GM18498 (cell line): ENCODE measurements around the gene FLRT1.

Source experiments
- ATAC-seq: cut with Tn5 transposase; IDR thresholded peaks from one replicate; pipeline ENCODE4 v1.9.1; 2021; ENCODE audit warnings: mild to moderate bottlenecking, moderate library complexity; ENCODE audit not compliant: unreplicated experiment

Gene FLRT1

DNA sequence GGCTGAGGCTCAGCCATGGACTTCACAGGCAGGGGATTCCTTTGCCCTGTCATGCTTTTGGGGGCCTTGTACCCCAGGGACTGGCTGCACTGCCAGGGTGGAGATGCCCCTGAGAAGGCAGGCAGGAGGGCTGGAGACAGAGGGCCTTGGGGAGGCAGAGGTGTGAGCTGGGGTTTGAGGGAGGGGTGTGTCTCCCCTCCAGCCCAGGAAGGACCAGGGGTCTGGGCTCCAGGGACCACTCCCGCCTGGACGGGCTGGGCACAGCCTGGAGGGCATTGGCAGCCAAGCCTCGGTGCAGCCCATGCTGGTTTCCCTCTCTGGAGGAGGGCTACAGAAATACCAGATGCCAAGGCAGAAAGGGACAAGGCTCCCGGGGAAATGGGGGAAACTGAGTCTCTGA lies 30.0 kb upstream of the FLRT1 start:
- no peak for ATAC-seq

DNA sequence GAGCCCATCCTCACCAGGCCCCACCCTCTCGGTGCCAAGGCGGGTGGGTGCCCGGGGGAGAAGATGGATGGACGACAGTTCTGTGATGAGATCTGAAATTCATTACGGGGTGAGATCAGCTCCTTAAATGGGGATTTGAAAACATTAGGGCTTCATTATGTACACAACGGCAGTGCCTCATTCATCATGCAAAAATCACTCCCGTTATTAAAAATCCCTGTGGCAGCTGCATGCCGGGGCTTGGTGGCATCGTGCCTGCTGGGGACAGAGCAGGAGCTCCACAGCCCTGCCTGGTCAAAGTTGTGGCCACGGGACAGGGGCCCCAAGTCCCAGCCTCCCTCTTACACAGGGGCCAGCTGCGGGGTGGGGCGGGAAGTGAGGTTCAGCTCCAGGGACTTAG lies 29.3 kb upstream of the FLRT1 start:
- no peak for ATAC-seq

DNA sequence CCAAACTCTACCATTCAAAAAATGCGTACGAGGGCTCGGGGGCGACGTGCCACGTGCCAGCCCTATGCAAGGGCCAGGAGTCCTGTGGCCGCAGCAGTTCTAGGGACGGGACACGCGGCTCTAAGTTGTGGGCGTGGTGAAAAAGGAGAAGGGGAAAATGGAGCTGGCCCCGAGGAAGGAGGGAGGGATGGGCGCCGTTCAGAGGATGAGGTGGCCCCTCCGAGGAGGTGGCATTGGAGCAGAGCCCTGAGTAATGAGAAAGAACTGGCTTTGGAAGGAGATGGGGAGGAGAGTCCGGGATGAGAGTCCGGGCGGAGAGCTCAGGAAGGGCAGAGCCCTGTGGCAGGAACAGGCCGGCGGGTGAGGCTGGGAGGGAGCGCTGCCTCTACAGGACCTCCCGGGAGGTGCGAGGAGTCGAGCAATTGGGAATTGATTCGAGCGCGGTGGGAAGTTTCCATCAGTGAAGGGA lies 28.5 kb upstream of the FLRT1 start:
- no peak for ATAC-seq

DNA sequence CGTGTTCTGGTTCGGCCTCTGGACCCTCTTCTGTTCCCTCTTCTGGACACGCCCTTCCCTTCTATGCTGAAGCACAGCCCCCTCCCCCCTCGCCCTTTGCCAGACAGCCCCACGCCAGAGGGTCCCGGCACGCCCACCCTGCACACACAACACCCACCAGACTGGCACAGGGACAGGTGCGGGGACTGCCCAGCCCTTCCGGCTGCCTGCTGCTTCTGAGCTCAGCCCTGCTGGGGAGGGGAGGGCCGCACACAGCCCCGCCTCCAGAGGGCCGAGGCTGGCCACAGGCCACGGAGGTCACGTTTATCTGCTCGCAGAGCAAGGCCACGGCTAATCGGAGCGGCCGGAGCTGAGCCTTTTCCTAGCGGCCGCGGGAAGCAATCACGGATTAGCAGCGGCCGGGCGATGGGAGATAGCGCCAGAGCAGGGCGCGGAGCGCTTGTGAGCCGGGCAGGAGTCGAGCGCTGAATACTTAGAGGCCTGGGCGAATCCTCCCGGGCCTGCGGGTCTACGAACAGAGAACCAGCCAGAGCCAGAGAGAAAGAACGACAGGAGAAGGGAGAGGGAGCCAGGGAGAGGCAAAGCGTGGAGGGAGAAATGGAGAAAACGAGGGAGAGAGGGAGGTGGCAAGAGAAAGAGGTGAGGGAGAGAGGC lies 28.0 kb upstream of the FLRT1 start:
- ATAC-seq = no peak

DNA sequence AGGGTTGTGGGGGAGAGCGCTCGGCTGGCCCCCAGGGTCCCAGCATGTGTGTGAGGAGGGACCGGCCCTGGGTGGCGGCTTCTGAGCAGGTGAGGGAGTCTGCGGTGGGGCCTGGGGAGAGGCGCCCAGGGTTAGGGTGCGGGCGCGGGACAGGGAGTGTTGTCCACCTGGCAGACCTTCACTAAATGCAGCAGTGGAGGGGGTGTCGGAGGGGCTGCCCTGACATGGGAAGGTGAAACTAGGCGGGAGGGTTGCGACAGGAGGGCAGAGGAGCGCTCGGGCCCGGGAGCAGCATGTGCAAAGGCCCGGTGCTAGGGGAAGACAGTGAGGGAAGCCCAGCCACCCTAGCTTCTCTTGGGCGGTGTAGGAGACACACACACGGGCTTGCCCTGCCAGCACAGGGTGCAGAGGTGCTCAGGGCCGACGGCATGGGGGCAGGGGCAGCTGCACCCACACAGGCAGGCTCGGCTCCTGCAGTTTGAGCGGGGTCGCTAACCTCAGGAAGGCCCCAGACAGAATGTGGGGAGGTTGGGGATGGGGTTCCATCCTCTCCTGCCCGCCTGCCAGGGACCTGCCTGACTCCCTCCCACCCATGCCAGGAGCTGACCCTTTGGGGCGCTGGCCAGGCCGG lies 27.3 kb upstream of the FLRT1 start:
- ATAC-seq = no peak

DNA sequence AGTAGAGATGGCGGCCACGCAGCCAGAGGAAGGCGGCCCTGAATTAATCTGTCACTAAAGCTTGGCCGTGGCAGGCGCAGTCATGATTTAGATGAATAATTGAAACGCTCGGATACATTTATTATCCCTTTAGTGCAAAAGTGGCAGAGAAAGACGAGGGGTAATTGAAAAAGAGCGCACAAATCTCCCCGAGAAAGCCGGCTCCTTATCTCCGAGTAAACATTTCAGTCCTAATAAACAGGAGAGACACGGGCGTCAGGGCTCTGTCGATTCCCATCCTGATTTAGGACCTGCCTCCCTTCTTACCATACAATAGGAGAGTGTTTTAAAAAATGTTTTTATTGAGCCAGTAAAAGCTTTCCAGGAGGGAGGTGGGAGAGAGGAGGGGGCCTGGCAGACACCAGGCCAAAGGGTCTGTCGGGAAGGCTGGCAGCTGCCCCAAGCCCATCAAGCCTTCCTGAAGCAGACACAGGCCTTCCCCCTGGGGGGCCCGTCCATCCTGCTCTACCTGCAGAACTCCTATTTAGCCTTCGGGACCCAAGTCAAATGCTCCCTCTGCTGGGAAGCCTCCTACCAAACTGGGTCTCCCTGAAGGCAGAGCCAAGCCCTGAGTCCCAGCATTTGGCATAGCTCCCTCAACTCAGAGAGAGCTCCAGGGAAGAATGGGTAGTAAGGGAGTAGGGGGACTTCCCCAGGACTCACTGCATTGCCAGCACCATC lies 26.7 kb upstream of the FLRT1 start:
- no peak for ATAC-seq

DNA sequence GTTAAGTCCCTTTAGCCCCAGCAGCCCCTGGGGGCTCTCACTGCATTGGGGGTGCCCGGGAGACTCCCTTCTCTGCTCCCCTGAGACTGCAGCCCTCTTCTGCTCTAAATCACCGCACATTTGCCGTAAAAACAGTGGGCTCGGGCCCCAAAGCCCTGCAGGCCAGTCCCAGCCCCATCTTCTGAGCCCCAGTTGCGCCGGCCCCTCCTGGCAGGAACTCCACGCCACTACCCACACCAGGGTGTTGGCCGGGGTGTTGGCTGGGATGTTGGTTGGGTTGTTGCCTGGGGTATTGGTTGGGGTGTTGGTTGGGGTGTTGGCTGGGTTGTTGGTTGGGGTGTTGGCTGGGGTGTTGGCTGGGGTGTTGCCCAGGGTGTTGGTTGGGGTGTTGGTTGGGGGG lies 26.0 kb upstream of the FLRT1 start:
- no peak for ATAC-seq

DNA sequence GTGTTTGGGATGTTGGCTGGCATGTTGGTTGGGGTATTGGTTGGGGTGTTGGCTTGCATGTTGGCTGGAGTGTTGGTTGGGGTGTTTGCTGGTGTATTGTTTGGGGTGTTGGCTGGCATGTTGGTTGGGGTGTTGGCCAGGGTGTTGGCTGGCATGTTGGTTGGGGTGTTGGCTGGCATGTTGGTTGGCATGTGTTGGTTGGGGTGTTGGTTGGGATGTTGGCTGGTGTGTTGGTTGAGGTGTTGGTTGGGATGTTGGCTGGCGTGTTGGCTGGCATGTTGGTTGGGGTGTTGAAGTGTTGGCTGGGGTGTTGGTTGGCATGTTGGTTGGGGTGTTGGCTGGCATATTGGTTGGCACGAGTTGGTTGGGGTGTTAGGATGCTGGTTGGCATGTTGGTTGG lies 24.9 kb upstream of the FLRT1 start:
- ATAC-seq = no peak

DNA sequence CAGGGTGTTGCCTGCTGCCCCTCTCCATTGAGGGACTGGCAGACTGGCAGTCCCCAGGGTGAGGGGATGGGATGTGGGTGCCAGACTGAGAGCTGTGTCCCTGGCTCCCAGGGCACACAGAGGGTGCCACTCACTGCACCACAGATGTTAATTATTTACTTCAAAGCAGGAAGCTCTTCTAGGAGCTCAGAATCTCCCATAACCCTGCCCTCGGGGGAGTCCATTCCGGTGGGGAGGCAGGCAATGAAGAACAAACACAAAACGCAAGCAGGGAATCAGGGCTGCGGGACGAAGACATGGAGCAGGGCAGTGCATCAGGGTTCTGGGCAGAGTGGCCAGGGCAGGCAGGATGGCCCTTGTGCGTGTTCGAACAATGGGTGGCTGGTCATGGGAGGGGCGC lies 24.4 kb upstream of the FLRT1 start:
- ATAC-seq = no peak

DNA sequence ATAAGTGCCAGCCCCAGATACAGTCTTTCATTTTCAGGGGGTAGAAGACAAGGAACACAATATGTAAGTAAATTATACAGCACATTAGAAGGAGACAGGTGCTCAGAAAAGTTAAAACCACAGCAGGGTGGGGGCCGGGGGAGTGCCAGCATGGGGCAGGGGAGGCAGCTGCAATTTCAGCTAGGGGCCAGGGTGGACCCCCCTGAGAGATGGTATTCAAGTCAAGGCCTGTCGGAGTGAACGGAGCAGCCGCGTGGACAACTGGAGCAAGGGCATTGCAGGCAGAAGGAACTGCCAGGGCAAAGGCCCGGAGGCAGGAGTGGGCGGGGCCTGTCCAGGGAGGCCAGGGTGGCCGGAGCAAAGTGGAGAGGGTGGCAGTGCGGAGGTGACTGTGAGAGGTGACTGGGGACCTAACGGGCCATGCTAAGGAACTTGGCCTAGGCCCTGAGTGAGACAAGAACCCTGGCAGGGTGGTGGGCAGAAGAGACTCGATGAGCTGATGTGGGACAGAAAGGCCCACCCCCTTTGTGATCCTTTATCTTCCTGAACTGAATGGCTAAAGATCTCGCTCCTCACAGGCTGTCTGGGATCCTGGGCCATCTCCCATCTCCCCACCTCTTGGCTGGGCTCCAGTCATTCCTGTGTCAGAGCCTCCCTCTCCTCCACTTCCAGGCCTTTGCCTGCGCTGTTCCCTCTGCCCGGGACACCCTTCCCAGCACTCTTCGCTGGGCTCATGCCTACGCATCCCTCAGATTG lies 22.4 kb upstream of the FLRT1 start:
- ATAC-seq = no peak

DNA sequence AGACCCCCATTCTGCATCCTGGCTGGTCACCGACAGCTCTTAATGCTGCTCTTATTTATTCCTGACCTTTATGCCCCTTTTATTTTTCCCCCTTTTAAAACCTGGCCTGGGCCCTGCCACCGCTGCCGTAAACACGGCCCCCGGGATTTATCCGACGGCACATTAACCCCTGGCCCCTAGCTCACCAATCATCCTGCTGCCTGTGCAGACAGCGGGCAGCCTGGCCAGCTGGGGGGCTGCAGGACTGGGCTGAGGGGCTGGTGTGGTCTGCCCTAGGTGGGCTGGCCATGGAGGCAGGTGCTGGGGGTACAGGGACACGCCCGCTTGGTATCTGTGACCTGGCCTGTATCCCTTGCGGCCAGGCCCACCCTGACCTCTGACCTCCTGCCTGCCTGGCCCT lies 21.4 kb upstream of the FLRT1 start:
- no peak for ATAC-seq

DNA sequence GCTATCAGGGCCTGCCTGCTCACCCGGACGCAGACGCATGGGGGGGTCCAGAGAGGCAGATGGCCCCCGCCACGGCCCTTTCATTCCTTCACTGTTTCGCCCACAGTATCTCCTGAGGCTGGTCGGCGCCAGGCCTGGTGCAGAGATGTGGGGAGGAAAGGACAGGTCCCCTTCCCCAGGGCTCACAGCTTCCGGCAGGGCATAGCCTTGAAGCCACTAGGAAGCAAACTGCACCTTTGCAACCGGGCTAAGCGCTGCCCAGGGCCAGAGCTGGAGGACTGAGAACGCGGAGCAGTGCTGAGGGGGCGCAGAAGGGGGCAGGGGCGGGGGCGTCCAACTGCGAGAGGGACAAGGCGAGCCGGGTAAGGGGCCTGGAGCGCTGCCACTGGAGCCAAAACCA lies 20.2 kb upstream of the FLRT1 start:
- no peak for ATAC-seq

DNA sequence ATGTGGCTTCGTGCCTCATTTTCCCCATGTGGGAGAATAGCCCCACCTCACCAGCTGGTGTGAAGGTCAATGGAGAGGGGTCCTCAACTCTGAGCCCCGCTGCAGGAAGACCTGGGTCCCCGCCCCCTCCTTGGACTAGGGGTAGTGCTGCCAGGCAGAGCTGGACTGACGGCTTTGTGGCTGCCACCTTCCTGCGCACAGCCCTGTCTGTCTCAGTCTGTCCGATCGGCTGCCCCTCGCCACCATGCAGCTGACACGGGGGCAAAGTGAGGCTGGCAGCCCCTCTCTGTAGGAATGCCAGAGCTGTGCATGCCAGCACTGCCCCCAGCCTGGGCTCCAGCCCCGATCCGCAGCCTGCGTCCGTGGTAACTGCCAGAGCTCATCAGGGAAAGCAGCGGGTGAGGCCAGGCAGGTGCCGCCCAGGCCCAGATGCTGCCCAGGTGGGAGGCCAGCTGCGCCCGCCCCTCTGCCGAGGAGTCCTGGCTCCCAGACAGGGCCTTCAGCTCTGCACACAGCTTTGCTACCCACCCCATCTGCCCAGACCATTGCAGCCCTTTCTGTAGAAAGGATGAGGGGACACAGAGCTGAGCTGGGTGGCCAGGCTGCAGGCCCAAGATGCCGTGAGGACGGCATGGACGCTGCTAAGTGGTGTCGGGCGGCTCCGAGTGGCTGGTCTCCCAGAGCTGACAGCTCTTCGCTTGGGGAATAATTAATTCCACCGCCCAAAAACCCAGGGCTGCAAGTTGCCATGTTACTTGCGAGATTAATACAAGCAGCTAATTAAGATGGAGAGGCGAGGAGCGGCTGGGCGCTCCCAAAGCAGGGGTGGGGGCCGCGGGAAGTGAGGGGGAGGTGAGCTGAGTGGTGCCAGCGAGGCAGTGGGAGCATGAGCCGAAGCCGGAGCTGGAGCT lies 19.5 kb upstream of the FLRT1 start:
- ATAC-seq = no peak

DNA sequence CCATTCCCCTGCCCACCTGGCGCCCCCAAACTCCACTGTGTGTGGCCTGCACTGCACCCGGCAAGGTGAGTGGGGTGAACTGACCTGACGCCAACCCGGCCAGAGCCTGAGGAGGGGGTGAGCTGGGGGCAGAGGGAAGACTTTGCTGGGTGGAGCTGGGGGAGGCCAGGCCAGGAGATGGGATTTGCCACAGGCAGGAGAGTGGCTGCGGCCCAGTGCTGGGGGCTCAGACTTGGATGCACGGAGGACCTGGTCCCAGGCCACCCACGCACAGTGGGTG lies 17.8 kb upstream of the FLRT1 start:
- ATAC-seq = no peak

DNA sequence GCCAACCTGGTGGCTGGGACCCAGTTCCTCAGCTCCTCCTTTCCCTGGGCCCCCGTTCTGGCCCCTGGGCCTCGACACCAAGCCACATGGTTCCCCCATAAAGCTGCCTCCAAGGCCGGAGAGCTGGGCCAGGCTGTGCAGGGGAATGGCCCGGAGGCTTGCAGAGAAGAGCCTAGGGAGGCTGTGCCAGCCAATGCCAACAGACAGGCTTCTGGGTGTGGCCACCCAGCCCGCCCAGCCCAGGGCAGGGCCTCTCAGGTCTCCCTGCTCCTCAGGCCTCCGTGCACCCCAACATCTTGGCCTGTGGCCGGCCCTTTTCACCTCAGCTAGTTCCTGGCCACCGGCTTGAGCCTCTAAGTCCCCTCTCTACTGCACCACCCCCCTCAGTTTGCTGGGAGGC lies 17.4 kb upstream of the FLRT1 start:
- ATAC-seq = no peak

DNA sequence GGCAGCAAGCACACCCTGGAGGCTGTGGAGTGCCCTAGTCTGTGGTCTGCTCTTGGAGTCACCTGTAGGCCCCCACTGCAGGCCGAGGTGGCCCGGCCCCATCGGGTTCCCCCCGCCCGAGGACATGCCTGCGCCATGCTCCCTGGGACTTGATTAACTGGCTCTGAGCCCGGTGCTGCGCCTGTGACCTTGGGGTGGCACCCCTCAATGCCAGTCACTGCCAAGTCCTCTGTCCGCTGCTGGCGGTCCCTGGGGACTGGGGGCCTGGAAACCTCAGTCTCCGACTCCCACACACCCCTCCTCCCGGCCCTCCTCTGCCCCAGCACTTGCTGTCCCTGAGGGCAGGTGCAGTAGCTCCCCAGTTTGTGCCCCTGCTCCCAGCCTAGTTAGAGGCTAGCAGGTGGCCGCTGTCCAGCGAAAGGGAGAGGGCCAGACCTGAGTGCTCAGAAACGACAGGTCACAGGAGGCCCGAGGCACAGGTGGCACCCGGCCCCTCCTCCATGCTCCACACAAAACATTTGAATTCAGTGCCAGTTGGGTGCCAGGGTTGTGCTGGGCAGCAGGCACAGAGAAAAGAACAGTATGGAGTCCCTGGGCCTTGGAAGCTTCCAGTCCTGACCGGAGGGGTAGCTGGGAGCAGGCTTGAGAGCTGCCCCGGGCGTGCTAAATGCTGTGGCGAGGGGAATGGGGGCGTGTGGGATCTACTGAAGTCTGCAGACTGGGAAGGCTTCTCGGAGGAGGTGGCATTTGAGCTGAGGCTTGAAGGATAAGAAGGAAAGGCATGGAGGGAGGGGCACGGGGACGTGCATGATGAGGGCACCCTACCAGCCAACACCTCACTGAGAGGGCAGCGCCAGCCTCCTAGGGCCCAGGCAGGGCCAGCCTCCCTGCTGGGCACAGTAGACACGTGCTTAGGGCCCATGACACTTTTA lies 16.4 kb upstream of the FLRT1 start:
- ATAC-seq = no peak

DNA sequence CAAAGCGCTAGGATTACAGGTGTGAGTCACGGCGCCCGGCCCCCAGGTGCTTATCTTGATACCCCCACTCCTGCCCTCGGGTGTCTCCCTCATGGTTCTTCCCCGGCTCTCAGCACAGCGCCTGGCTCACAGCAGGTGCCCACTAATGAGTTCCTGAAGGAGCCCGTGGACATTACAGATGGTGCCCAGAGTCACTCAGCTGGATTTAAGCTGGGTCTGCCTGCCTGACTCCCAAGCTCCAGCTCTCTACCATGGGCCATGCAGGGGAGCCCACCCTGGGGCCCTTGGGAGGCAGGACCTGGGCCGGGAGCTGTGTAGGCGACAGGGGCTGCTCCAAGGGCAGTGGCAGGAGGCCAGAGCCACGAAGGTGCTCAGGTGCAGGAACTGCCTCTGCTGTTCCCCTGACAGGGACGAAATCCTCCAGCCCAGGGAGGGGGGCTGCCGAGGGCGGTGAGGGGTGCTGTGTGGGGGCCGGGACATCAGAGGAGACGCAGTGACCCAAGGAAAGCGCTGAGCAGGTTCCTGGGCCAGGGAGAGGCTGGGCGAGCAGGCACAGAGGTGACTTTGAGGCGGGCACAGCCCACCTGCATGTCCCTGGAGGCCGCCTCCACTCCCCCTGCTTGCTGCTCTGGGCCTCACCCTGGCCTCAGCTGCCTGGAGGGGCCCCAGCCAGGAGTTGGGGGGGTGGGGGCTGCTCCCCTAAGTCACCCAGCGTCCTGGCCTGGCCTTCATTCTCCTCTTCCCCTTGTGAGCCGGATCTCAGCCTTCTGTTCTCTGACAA lies 14.6 kb upstream of the FLRT1 start:
- no peak for ATAC-seq

DNA sequence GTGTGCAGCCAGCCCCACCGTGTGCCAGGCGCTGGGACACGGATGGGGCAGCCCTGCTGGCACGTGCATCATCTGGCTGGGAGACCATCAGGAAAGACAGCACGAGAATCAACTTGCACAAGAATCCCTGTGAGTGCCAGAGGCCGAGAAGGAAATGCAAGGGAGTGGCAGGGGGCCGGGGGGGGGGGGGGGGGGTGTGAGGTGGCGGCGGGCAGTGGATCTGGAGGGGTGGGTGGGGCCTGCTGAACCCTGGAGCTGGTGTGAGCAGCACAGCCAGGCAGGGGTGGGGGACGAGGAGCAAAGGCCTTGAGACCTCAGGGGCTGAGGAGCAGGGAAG lies 14.0 kb upstream of the FLRT1 start:
- ATAC-seq = no peak

DNA sequence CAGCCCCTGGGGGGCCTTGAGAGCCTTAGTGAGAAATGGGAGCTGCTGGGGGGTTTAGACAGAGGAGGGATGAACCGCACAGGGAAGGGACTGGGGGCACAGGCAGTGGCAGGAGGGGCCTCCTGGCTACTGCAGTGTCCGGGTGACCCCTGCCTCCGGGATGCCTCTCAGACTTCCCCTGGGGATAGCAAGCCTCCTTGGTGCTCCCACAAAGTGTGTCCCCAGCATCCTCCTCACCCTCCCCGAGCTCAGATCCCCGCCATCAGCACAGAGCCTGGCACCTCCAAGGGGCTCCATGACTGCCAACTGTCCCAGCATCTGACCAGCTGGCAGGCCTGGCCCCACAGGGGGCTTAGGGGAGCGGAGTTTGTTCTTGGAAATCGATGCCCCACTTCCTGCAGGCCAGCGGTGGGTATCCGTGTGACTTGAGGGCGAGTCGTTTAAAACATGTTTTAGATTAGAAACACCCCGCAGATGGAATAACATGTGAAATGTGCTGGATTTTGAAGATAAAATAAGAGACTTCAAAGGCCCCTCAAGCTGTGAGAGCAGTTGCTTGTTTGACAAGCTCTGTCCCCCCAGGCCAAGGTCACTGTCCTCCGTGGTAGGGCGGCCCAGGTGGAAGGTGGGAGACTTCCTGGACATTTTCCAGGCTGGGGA lies 13.5 kb upstream of the FLRT1 start:
- ATAC-seq = no peak
